RKO (cell line): ENCODE data around the gene KIAA0319L.

Experiments
- DNase-seq: peaks from one replicate; pipeline ENCODE4 v3.0.0-alpha.2; 2016; ENCODE audit warnings: low spot score

KIAA0319L gene

DNA sequence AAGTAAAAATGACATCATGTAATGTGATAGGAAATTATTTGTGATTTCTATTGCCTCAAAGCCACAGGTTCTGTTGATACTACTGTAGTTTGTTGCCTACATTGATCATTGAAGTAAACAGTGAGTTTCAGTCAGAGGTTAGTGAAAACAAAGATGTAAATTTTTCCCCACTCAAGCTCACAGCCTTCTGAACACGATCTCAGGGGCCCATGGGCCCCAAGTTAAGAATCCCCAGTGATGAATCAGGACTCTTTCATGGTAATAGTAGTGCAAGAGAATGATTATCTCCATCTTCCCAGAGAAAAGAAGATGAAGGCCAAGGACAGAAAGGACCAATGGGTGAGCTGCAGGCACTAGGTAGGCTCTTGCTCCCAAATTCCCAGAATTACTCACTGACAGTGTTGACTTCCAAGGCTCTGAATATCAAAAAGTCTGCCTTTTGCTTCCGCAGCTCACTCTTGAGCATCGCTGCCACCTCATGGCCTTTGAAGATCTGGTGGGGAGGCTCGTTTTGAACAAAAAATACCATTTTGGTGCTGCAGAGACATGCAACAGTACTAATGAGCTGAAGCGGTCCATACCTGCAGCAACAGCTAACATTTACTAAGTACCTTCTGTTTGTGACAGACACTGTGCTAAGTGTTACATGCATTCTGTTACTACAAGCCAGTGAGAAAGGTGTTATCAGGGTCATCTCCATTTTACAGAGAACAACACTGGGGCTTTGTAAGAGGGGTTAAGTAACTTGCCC, 113.3 kb downstream of the KIAA0319L start:
- peak; percentile 28 for DNase-seq

DNA sequence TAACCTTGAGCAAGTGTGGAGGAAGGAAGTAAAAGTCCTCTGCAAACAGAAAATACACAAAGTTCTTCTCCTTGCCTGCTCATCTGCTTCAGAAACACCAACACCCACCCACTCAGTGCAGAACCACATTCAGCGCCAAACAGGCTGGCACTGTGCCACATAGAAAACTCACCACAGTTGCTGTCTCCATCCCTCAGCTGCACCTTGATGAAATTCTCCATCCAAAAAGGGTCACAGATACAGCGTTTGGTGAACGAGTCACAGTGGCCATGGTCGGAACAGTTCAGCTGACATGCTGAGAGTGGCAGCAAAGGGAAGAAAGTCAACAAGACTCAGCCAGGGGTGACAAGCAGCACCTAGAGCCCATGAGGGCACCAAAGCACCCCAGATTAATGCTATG, 114.5 kb downstream of the KIAA0319L start:
- peak; percentile 11 for DNase-seq

DNA sequence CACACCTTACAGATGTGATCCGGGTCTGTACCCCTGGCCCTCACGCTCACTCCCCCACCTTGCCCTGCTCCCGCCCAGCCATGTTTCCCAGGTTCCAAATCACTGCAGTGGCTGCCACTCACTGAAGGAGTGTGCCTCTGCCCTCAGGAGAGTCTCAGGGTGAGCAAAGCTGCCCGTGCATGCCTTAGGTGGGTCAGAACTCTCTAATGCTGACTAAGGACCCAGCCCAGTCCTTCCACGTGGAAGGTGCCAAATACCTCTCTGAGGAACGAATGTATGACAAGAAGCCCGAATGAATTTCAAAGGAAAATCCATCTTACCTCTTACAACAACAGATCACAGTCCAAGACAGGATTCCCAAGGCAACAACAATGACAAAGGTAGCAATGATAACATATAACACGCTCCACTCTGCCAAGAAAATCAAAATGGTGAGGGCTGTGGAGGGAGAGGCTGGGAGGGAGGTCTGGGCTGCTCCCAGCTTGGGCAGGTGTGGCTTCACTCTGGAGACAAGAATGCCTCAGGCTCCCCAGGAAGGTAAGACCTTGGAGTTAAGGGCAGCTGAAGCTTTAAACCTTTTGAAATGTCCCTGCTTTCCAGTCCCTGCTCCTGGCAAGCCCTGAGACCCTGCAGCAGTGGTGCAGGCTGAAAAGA, 115.2 kb downstream of the KIAA0319L start:
- no peak for DNase-seq

DNA sequence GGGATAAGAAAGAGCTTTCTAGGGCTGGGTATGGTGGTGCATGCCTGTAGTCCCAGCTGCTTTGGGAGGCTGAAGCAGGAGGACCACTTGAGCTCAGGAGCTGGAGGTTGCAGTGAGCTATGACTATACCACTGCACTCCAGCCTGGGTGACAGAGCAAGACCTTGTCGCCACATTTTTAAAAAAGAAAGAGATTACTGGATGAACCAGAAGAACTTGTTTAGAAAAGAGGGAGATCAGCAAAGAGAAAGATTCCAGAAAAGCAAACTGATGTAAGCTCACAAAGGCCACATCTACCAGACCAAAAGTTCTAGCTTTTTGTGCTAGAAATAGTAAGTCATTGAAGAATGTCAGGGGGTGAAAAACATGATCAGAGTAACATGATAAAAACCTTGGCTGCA, 117.6 kb downstream of the KIAA0319L start:
- no peak for DNase-seq

DNA sequence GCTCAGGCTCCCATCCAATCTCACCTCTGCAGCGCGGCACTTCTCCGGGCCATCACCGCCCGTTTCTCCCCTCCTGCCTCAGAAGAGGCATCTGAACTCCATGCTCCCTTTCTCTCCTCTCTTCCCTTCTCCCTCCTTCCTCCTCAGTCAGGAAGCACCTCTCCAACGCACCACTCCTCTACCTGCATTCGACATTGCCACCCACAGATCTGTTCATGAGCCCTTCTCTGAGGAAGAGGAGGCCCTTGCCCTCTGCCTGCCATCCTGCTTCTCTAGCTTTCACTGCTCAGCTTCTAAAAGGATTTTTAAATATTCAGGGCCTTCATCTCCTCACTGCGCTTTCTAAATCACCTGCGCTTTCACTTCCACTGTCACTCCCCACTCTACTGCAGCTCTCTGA, 120.0 kb downstream of the KIAA0319L start:
- no peak for DNase-seq

DNA sequence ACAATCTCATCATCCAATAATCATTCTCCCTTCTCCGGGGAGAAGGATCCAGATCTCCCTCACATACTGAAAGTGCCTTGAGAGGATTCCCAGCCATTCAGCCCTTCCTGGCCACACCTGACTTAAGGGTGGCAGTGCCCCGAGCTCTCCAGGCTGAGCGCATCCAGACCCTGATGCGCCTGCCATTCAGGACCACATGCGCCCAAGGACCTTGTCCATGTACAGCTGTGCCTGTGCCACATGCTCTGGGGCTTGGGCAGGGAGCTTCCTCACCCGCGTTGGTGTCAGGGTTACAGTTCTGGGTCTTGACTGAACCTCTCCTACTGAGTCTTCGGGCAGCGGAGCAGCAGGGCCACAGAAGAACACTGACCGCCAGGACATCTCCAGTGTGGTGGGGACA, 121.1 kb downstream of the KIAA0319L start:
- no peak for DNase-seq

DNA sequence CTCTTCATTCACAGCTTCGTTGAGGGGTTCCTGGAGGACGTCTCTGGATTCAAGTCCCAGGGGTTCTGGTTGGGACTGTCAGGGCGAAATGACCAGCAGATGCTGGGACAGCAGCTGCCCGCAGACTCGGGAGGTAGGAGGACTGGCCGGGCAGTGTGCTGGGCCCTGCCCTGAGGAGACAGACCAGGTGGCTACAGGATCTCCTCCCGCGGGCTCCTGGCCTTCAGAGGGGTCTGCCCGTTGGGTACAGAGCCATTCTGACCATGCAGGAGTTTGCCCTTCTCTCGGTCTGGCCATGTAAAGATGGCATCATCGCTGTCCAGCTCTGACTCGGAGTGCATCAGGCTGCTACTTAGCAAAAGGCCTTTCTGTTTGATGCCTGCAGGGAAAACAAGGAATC, 122.5 kb downstream of the KIAA0319L start:
- no peak for DNase-seq

DNA sequence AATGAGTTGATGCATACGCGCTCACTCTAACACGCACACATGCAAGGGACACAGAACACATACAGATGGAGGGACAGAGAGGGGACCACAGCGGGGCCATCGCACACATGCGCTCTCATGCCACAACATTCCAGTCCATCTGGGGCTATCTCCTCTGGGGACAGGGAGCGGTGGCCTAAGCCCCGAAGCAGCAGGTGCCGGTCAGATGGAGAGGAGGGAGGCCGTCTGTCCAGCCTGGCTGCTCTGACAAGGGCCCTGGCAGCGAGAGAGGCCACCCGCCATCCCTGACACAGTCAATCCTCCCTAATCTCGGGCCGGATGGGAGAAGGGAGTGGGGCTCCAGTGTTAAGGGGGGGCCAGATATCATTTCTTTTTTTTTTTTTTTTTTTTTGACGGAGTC, 123.5 kb downstream of the KIAA0319L start:
- no peak for DNase-seq

DNA sequence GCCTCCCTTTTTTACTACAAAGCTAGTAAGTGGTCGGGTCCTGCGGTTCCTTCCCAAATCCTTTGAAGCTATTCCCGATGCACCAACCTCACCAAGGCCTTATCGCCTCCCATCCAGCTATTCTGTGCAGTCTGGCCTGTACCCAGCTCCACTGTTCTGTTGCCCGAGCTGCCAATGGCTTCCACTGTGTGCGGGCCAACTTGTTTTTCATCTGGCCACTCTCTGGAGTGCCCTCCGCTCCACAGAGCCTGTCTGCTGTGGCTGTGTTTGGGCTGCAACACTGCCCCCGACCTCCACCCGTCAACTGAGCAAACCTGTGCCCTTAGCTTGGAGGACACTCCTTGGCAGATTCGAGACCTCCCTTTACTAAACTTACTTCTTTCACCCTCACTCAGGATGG, 125.0 kb downstream of the KIAA0319L start:
- no peak for DNase-seq

DNA sequence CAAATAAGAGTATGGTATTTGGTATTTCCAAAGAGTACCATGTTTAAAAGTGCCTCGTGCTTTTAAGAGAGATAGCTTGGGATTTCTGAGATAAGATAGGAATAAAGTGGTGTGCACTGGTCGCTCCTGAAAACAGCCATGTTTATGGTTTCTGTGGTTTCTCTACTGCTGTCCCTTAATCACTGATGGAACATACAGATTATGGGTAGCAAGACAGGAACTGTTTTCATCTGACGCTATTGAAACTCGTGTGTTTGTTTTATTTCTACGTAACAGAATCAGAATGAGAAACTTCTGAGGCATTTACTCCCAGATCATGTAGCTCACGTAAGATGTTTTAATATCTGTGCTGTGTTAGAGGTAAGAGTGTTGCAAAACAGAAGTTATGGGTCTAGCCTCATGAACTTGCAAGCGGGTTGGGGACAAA, 126.0 kb downstream of the KIAA0319L start:
- DNase-seq: no peak

DNA sequence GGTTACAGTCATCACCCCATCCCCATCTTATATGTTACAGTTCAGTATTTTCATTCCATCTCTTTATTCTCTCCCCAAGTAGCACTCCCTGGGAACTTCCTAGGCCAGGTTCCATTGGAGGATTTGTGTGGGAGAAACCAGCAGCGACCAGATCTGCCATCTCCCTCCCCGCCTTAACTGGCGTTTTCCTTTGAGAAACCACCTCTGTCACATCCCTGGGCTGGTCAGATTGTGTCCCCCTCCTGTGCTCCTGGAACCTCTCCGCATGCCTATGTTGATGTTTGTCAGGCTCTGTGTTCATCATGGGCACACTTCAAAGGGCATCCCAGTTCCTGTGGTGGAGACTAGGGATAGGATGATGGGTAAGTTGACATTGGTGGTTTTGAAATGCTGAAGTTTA, 126.4 kb downstream of the KIAA0319L start:
- no peak for DNase-seq

DNA sequence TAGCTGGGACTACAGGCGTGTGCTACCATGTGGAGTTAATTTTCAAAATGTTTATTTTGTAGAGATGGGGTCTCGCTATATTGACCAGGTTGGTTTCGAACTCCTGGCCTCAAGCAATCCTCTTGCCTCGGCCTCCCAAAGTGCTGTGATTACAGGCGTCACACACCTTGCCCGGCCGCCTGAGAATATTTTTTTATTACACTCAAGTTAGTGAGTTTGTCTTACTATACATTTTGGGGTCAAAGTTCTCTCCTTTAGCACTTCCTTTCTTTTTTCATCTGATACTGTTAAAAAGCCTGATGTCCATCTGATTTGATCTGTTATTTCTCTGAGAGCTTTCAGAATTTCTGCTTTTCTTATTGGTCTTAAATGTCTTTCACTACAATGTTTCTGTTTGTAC, 128.8 kb downstream of the KIAA0319L start:
- no peak for DNase-seq

DNA sequence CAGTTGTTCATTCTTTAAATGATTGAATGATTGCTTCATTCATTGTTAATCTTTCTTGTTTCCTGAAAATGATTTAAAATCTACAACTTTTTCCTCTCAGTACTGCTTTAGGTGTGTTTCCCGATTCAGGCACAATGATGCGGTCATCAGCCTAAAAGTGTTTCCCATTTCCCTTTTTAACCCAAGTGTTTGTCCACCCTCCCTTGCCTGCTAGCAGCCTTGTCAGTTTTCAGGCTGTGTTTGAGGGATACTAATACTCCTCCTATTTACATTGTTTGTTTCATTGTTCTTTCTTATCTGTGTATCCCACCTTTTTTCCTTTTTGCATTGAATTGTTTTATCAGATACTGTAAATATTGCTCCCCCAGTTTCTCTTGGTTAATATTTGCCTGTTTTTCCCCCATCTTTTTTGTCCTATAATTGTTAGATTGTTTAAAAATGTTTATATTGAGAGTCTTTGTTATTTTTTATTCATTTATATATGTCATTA, 131.1 kb downstream of the KIAA0319L start:
- DNase-seq: no peak

DNA sequence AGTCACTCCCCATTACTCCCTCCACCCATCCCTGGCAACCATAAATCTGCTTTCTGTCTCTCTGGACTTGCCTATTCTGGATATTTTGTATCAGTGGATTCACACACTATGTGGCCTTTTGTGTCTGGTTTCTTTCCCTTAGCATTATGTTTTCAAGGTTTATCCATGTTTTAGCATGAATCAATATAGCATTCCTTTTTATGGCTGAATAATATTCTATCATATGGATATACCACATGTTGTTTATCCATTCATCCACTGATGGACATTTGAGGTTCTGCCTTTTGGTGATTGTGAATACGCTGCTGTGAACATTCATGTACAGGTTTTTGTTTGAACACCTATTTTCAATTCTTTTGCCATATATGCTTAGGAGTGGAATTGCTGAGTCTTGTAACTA, 148.3 kb downstream of the KIAA0319L start:
- DNase-seq: no peak

DNA sequence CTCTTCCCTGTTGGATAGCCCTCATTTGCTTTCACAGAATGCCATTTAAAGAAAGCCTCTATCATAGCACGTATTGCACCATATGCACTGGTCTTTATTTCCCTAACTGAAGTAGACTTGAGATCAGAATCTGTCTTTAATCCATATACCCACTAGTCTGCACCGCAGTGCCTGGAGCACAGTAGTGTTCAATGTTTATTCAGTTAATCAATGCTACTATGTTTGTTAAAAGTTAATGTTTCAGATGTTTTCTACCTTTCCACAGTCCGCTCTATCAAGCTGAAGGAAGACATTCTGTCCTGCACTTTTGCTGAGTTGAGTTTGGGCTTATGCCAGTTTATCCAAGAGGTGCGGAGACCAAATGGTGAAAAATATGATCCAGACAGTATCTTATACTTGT, 149.5 kb downstream of the KIAA0319L start:
- no peak for DNase-seq

DNA sequence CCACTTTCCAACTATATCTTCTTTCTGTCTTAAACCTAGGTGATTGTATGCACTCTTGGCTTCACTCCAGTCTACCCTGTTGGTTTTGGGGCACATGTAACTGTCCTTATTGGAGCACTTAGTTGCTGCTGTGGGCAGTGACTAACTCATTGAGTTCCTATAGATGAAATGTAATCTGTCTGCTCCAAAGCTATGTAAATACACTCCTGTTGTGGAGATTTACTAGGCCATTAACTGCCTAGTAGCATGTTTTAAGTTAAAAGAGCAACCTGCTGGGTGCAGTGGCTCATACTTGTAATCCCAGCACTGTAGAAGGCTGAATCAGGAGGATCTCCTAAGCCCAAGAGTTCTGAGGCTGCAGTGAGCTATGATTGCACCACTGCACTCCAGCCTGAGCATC, 151.1 kb downstream of the KIAA0319L start:
- no peak for DNase-seq

DNA sequence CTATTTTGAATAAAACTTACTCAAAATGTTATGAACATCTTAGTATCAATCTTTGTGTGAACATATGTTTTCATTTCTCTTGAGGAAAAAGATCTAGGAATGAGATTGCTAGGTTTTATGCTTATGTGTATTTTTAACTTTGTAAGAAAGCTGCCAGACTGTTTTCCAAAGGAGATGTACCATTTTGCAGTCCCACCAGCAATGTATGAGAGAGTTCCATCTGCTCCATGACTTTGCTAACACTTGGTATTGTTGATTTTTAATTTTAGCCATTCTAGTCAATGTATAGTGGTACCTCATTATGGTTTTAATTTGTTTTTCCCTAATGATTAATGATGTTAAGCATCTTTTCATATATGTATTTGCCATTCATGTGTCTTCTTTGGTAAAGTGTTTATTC, 156.2 kb downstream of the KIAA0319L start:
- DNase-seq: no peak

DNA sequence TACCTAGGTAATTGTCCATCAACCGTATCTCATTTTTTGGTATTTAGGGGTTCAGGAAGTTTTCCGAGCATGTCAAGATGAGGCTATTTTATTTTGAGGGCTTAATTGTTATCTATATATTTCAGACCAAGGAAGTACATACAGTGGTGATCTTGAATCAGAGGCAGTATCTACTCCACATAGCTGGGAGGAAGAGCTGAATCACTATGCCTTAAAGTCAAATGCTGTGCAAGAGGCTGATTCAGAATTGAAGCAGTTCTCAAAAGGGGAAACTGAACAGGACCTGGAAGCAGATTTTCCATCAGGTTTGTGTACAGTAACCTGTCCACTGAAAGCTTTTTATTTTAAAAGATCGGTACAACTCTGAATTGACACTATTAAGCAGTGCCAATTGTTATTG, 158.5 kb downstream of the KIAA0319L start:
- no peak for DNase-seq

DNA sequence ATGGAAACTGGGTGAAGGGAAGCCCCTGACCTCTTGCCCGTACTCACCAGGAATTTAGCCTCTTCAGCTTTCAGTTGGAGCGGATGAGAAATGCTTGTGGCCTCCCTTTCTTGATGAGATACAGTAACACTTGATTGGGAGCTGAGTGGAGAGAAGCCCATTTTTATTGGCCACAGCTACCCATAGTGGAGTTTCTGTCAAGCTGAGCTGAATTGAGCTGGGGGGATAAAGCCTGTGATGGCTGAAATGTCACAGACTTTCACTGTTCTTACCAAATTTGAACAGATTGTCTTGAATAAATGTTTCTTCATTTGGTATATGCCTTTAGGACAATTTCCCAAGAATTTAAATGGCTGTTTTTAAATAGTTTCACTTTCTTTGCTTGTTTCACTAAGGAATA, 162.8 kb downstream of the KIAA0319L start:
- DNase-seq: no peak

DNA sequence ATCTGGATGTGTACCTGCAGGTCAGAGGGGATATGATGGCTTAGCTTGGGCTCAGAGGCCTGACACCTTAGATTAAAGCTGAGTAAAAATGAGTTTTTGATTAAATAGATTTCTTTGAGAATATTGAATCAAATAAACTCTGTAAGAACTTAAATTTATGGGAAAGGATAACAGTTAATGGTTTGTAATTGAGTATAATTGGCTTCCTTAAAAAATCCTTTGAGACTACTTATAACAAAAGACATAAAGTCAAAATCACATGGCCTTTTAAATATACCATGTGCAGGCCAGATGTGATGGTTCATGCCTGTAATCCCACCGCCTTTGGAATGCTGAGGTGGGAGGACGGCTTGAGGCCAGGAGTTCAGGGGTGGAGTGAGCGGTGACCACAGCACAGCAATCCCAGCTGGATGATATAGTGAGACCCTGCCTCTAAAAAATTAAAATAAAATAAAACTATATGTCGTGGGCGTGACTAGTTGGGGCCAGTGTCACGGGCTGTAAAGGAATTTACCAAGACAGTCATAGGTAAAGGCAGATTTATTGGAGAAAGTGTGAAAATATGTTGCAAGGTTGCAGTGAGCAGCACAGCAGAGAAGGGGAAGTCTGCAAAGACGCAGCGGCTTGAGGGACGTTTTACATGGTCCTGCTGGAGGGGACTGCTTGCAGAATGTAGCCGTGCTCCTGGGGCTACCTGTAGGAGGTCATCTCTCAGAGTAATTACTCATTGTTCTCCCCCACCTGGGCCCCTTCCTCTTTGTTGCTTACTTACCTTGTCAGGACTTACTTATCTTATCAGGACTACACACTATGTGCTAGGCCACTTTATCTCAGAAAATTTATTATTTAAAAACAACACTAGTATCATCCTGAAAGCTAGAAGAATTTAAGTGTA, 166.4 kb downstream of the KIAA0319L start:
- DNase-seq: no peak

DNA sequence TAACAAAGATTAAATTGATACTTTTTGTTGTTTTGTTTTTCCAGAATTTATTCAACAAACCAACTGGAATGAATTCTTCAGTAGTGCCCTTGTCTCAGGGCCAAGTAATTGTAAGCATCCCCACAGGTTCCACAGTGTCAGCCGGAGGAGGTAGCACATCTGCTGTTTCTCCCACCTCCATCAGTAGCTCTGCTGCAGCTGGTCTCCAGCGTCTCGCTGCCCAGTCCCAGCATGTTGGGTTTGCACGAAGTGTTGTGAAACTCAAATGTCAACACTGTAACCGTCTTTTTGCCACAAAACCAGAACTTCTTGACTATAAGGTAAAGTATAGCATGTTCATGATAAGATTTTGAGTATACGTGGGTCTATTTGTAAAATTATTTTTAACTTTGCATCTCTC, 170.2 kb downstream of the KIAA0319L start:
- DNase-seq: no peak

DNA sequence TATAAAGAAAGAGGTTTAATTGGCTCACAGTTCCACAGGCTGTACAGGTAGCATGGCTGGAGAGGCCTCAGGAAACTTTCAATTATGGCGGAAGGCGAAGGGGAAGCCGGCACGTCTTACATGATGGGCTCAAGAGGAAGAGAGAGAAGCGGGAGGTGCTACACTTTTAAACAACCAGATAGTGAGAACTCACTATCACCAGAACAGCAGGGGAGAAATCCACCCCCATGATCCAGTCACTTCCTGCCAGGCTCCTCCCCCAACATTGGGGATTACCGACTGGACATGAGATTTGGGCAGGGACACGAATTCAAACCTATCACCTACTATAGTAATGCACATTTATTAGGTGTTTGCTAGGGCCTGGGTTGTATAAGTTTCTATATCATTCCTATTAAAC, 170.9 kb downstream of the KIAA0319L start:
- no peak for DNase-seq
